ENCODE results near the gene KIAA1191. TPM values are rescaled to one million over a fixed set of nuclear protein-coding genes. Genes with fewer than 3 reads are reported as not detected.
A peak's percentile ranks its signal among the peaks of the same experiment; 100 is the strongest.
"Not testable (repeated sequence)": the region's sequence is repeated elsewhere in the genome, so short reads cannot be mapped to it uniquely, and the experiment has no call there.

KIAA1191 gene
- total RNA-seq, 2 experiments from 2014 or later: 35.3 to 40.3 TPM

DNA sequence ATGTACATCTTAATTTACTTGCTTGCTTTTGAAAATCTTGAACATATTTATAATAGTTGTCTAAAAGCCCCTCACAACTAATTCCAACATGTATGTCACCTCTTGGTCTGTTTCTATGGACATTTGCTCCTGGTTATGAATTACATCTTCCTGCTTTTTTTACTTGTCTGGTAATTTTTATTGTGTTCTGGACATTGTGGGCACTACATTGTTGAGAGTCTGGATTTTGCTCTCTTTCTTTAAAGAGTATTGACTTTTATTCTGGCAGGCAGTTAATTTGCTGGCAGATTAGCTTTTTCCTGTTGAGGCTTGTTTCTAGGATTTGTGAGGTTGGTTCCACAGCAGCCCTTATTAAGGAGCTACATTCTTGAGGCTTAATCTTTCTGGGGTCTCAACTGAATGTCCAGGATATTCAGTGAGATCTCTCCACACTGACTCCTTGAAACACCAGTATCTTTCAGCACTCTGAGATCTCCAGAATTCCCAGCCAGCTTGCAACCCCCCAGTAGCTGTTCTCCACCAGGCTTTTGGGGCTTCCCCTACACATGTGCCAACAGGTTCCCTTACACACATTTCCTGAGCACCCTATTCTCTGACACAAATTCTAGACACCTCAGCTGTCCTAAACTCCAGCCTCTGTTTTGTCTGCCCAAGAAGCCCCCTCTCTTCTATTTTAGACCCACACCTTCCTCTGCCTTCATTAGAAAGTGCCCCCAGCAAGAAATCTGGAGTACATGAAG, 27.4 kb downstream of the KIAA1191 start:
- H3K36me3 Mint-ChIP-seq: peaks cover 15% of the 10 kb centered on the region
- H3K9me3 Mint-ChIP-seq: peaks cover 6% of the 10 kb centered on the region
- H3K4me3 Mint-ChIP-seq: no peak overlapping the region
- no peak for DNase-seq
- intact Hi-C loops (cut with micrococcal nuclease): no loop called here
- POLR2A ChIA-PET: no interaction called here
- CTCF ChIA-PET: no interaction called here
- no peaks in the 10 kb centered on the region for H3K27me3 Mint-ChIP-seq
- no peak overlapping the region for H3K27ac Mint-ChIP-seq
- no peaks in the 10 kb centered on the region for H3K4me1 Mint-ChIP-seq (ENCODE audit: low read depth)

DNA sequence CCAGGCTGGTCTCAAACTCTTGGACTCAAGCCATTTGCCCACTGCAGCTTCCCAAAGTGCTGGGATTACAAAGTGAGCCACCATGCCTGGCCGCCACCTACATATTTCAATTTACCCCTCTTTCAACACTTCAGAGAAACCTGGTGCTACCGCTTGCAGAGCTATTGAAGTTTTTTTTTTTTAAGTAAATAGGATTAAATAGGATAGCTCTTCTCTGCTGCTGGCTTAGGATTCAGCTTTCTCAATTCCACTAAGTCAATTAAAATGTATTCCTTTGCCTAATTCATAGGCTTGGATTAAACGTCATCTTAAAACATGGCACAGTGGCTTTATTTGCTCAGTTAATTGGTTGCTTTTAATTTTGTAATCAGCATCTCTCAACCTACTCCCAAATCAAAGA, 41.0 kb downstream of the KIAA1191 start:
- intact Hi-C loops (cut with micrococcal nuclease): no loop called here
- DNase-seq: no peak
- CTCF ChIA-PET: no interaction called here
- H3K36me3 Mint-ChIP-seq: peaks cover 19% of the 10 kb centered on the region
- POLR2A ChIA-PET: no interaction called here
- H3K4me3 Mint-ChIP-seq: no peak overlapping the region
- H3K27me3 Mint-ChIP-seq: no peaks in the 10 kb centered on the region
- no peaks in the 10 kb centered on the region for H3K4me1 Mint-ChIP-seq (ENCODE audit: low read depth)
- no peak overlapping the region for H3K27ac Mint-ChIP-seq
- H3K9me3 Mint-ChIP-seq: no peaks in the 10 kb centered on the region

DNA sequence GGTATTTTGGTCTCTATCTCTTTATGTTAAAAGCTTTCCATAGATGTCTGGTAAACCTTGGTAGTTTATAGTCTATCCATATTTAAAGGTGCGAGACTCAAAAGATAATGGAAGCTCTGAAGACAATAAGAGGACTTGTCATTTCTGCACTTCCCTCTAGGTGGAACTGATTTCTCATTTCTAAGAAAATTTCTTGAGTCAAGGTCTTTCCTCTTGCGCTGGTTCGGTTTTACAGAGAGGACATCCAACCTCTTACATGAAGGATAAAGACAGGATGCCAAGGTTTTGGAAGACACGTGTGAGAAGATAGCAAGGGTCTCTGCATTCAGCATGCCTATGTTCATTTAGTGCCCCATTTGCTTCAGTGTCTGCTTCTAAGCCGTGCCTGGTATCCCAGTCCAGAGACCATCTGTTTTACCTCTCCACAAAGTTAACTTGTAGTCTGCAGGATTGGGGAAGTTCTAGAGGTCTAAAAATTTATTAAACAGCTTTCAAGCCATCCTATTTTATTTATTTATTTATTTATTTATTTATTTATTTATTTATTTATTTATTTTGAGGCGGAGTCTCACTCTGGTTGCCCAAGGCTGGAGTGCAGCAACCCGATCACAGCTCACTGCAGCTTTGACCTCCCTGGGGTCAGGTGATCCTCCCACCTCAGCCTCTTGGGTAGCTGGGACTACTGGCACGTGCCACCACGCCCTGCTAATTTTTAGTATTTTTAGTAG, 41.6 kb downstream of the KIAA1191 start:
- intact Hi-C loops (cut with micrococcal nuclease): no loop called here
- no peak for DNase-seq
- Mint-ChIP-seq H3K4me3 (no peak overlapping the region), H3K27ac (no peak overlapping the region), H3K27me3 (no peaks in the 10 kb centered on the region), H3K9me3 (no peaks in the 10 kb centered on the region), H3K36me3 (peaks cover 24% of the 10 kb centered on the region), H3K4me1 (ENCODE audit: low read depth) (no peaks in the 10 kb centered on the region)
- POLR2A ChIA-PET: no interaction called here
- CTCF ChIA-PET: no interaction called here

DNA sequence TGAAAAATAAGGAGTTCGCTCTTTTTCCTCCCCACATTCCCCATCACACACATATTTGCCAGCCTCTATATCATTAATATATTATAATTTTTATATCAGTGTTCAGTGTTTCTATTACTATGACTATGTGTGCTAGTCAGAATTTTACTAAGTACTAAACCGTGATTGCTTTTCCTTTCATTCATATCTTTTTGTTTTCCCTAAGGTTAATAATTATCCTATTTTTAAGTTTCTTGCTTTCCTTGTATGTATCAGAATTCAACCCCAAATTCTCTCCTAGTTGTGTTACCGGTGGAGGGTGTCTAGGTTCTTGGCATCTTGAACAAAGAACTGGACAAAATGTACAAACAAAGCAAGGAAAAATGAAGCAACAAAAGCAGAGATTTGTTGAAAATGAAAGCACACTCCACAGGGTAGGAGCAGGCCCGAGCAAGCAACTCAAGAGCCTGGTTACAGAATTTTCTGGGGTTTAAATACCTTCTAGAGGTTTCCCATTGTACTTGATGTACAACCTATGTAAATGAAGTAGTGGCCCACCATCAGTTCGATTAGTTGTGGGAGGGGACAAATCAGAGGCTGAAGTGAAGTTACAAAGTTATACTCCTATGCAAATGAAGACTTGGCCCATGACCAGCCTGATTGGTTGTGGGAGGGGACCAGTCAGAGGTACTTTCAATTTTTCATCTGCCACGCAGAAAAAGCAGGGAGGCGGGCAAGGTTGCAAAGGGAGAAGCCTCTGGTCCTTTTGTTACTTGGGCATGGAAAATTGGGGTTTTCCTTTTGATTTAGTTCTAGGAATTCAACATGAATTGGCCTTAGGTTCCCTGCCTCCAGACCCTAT, 43.8 kb downstream of the KIAA1191 start:
- Mint-ChIP-seq H3K4me3 (no peak overlapping the region), H3K27ac (no peak overlapping the region), H3K36me3 (peaks cover 21% of the 10 kb centered on the region)

DNA sequence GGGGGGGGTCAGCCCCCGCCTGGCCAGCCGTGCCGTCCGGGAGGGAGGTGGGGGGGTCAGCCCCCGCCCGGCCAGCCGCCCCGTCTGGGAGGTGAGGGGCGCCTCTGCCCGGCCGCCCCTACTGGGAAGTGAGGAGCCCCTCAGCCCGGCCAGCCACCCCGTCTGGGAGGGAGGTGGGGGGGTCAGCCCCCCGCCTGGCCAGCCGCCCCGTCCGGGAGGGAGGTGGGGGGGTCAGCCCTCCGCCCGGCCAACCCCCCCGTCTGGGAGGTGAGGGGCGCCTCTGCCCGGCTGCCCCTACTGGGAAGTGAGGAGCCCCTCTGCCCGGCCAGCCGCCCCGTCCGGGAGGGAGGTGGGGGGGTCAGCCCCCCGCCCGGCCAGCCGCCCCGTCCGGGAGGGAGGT, 56.2 kb downstream of the KIAA1191 start:
- POLR2A ChIA-PET; H3K4me3 Mint-ChIP-seq; H3K9me3 Mint-ChIP-seq; H3K4me1 Mint-ChIP-seq (ENCODE audit: low read depth); H3K27ac Mint-ChIP-seq; CTCF ChIA-PET; H3K27me3 Mint-ChIP-seq; DNase-seq; intact Hi-C loops (cut with micrococcal nuclease): not testable (repeated sequence)
- H3K36me3 Mint-ChIP-seq: peaks cover 36% of the 10 kb centered on the region

More for the DNA sequence above, 43.8 kb downstream of the KIAA1191 start:
- intact Hi-C loops (cut with micrococcal nuclease): no loop called here
- no peak for DNase-seq
- no peaks in the 10 kb centered on the region for H3K27me3 Mint-ChIP-seq
- H3K4me1 Mint-ChIP-seq (ENCODE audit: low read depth): no peaks in the 10 kb centered on the region
- CTCF ChIA-PET: interaction anchor here (0.6 kb wide), 1 partner anchor 798 kb away, joined by 3 read pairs; no protein-coding TSS in a partner anchor
- no peaks in the 10 kb centered on the region for H3K9me3 Mint-ChIP-seq
- POLR2A ChIA-PET: no interaction called here

Small RNAs within 50 kb of the gene (microRNA-seq; reads per million reads assigned to microRNA genes)
- gene MIR1271 (ENCODE audit: borderline microRNAs expressed, borderline number of aligned reads, borderline replicate concordance): 11.0 reads per million, percentile 34 among the genes with 10 or more reads in this experiment

Other genes with a start within 250 kb of the KIAA1191 start
- gene SIMC1, start 123.3 kb downstream of the KIAA1191 start, total RNA-seq: 10 to 100 TPM; 24.4 to 26.8 TPM
- 10 to 100 TPM in 1 of 2 experiments, 1 to 10 TPM in 1; 9.3 to 12.2 TPM for gene ARL10, start 3.7 kb upstream of the KIAA1191 start, total RNA-seq
- 10 to 100 TPM; 52.5 to 57.6 TPM for gene NOP16, start 26.8 kb upstream of the KIAA1191 start, total RNA-seq
- 100 to 1,000 TPM; 112 to 119 TPM for gene HIGD2A, start 27.0 kb upstream of the KIAA1191 start, total RNA-seq
- 10 to 100 TPM; 51.5 to 57.0 TPM for gene CLTB, start 54.8 kb upstream of the KIAA1191 start, total RNA-seq
- gene FAF2, start 86.6 kb upstream of the KIAA1191 start, total RNA-seq: 10 to 100 TPM; 34.4 to 34.6 TPM
- 10 to 100 TPM; 61.9 to 68.1 TPM for gene RNF44, start 175.6 kb upstream of the KIAA1191 start, total RNA-seq
- gene CDHR2, start 187.6 kb upstream of the KIAA1191 start, total RNA-seq: under 1 TPM; 0.36 to 0.38 TPM
- gene GPRIN1, start 248.4 kb upstream of the KIAA1191 start, total RNA-seq: 1 to 10 TPM; 4.5 to 5.3 TPM